ENCODE results near the gene OVOL3.

GRCh38 chr19:36111200-36111539 is 227 bp downstream of the OVOL3 start:
- TF ChIP-seq POLR2AphosphoS5 (IDR thresholded peaks at IDR 0.05; ENCODE audit: insufficient read depth in 1 of 2, low read depth in 1 of 2) (no peak), CTCF (IDR thresholded peaks at IDR 0.05) (no peak), POLR2A (IDR thresholded peaks at IDR 0.05) (no peak)

Measured in vagina (tissue), 2 donors.